ENCODE measurements around the gene GCN1.

DNA sequence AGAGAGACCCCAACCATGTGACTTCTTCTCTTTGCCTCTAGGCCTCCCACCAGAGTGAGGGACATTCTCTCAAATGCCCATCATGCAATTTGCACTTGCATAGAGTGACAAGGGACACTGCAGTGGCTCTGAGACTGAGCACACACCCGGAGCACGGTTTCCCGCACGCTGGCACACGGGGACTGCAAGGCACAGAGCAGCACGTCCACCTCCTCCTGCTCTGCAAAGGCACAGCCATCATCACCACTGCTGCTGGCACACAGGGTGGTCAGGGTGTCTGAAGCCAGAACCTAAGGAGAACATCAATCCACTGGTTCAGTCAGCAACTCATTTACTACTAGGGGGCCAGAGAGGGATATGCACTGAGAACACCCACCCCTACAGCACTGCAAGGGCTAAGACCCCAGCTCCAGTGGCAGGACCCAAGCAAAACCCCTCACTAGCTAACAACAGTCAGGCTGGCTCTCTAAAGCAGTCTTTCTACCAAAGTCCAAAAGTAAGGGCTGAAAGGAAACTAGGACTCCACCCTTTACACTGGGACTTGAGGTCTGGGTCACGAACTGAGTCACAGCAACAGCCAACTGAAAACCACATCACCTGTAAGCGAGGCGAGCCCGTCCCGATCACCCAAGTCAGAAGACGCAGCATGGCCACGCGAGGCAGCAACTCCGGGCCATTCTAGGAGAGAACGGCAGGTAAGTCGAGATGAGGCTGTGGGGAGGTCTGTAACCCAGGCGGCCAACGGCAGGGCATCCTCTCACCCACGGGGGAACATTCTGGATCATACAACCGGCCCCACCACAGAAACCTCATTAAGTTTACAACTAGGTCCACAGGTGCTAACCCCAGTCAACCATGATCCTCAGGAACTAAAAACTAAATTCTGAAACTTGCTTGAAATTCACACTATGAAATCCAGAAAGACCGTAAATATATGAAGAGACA, 37.9 kb downstream of the GCN1 start:
- TF ChIP-seq, protein P1, sequence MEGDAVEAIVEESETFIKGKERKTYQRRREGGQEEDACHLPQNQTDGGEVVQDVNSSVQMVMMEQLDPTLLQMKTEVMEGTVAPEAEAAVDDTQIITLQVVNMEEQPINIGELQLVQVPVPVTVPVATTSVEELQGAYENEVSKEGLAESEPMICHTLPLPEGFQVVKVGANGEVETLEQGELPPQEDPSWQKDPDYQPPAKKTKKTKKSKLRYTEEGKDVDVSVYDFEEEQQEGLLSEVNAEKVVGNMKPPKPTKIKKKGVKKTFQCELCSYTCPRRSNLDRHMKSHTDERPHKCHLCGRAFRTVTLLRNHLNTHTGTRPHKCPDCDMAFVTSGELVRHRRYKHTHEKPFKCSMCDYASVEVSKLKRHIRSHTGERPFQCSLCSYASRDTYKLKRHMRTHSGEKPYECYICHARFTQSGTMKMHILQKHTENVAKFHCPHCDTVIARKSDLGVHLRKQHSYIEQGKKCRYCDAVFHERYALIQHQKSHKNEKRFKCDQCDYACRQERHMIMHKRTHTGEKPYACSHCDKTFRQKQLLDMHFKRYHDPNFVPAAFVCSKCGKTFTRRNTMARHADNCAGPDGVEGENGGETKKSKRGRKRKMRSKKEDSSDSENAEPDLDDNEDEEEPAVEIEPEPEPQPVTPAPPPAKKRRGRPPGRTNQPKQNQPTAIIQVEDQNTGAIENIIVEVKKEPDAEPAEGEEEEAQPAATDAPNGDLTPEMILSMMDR (tag by site-specific recombination; IDR thresholded peaks at IDR 0.05), result no peak
- TF ChIP-seq, protein P2, sequence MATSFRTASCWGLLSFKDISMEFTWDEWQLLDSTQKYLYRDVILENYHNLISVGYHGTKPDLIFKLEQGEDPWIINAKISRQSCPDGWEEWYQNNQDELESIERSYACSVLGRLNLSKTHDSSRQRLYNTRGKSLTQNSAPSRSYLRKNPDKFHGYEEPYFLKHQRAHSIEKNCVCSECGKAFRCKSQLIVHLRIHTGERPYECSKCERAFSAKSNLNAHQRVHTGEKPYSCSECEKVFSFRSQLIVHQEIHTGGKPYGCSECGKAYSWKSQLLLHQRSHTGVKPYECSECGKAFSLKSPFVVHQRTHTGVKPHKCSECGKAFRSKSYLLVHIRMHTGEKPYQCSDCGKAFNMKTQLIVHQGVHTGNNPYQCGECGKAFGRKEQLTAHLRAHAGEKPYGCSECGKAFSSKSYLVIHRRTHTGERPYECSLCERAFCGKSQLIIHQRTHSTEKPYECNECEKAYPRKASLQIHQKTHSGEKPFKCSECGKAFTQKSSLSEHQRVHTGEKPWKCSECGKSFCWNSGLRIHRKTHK (tag by site-specific recombination; IDR thresholded peaks at IDR 0.05), result no peak
- TF ChIP-seq ZNF510 (tag by site-specific recombination; IDR thresholded peaks at IDR 0.05; ENCODE audit: insufficient replicate concordance), result no peak
